ENCODE measurements around the gene CNR2.
"Not testable (repeated sequence)": the region's sequence is repeated elsewhere in the genome, so short reads cannot be mapped to it uniquely, and the experiment has no call there.

The CNR2 gene

GRCh38 chr1:23913212-23913880, at the start of gene CNR2:
Gene CNR2, minus strand, starts transcription at chr1:23913362. Its CDS starts 37,745 bp downstream, at chr1:23875617.
- FAIRE-seq (peak; percentile 80), DNase-seq (ENCODE audit: insufficient read length, low spot score) (no peak)

- FAIRE-seq = peak; percentile 39
- no peak for DNase-seq (ENCODE audit: insufficient read length, low spot score)
Measured at GRCh38 chr1:23960291-23961020, 47.3 kb upstream of the CNR2 start.

DNA sequence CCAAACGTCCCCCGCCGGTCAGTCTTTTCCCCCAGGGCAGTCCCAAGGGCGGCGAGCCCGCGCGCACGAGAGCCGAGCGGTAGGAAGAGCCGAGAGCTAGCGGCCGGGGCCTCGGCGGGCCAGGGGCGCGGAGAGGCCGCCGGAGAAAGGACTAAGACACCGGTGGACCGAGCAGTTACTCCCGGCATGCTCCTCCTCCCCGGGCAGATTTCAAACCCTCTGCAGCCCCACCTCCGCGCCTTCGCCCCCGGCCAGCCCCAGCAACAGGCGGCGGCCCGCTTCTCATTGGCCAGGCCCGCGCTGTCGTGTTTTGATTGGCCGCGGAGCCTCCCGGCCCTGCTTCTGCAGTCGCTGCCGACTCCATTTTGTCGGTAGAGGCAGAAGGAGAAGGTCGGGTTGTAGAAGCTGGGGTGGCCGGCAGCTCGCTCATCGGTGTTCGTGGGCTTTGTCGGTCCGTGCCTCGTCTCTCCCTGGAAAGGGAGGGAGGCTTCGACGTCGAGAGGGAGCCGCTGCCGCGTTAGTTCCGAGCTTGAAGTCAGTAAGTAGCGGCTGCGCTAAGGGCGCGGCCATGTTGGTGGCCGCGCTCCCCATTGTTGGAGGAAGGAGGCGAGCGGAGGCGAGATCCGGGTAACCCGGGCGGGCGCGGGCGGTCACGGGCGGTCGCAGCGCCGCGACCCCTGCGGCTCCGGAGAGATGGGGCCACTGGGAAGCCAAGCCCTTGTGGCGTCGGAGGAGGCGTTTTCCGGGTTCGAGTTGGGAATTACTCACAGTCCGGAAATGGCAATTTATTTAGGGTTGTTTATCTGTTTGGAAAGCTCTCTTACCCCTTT, 46.5 kb upstream of the CNR2 start, which contains the start of gene PNRC2:
TSS of gene PNRC2 (plus strand) at position 368 of the 830 bp plus-strand sequence. CDS start 1,630 bp downstream, outside the sequence.
- DNase-seq (ENCODE audit: insufficient read length, low spot score) (peak; percentile 75), FAIRE-seq (peak; percentile 96)

DNA sequence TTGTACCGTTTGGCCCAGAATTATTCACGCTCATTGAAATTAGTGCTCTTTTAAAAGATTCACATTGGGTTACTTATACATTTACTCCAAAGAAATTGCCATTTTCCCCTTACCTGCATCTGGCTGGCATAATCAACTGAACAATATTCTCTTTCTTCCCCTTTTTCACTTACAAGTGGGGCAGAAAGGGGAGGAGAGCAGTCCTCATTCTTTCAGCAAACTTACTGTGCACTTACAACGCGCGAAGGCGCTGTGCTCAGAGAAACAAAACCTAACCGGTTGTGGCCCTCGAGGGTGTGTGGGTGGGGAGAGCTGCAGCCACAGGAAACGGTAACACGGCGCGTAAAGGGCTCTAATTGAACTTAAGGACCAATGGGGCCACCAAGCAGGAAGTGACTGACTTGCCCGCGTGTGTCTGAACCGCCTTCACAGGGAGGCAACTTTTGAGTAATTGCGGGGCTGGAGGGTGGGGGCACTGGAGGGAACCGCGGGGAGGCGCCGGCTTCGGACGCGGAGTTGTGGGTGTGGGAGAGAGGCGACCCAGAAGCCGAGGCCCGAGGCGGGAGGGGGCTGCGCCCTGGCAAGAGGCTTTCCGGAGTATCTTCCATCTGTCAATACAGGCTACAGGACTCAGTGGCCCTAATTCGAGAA, 45.8 kb upstream of the CNR2 start:
- FAIRE-seq = peak; percentile 97

DNA sequence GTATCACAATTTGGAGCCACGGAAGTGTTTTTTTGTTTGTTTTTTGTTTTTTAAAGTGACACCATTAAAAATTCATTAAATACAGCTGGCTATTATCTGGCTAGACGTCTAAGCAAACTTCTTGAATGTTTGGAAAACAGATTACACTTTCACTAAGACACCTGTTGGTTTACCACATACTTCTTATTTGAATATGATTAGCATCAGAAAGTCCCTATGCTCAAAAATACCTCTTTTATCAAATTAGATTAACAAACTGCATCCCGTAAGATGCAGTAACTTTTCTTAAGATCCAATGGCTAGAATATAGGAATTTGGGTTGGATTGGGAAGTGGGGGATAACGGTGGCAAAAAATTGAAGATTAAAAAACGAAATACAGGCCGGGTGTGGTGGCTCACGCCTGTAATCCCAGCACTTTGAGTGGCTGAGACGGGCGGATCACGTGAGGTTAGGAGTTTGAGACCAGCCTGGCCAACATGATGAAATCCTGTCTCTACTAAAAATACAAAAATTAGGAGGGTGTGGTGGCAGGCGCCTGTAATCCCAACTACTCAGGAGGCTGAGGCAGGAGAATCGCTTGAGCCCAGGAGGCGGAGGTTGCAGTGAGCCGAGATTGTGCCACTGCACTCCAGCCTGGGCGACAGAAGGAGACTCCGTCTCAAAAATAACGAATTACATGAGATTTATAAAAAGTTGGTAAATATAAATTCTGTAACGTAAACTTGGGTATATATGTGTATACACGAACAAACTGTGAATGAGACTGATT, 45.1 kb upstream of the CNR2 start:
- DNase-seq (ENCODE audit: insufficient read length, low spot score) = not testable (repeated sequence)
- FAIRE-seq = peak; percentile 70

More for the DNA sequence above, 45.8 kb upstream of the CNR2 start:
- peak; percentile 77 for DNase-seq (ENCODE audit: insufficient read length, low spot score)

- FAIRE-seq = no peak
- DNase-seq (ENCODE audit: insufficient read length, low spot score) = no peak
Measured at GRCh38 chr1:23957096-23957495, 43.9 kb upstream of the CNR2 start.

GRCh38 chr1:23953020-23953419, 39.9 kb upstream of the CNR2 start:
- no peak for DNase-seq (ENCODE audit: insufficient read length, low spot score)
- FAIRE-seq = no peak

GRCh38 chr1:23947366-23947765, 34.2 kb upstream of the CNR2 start:
- FAIRE-seq = no peak
- no peak for DNase-seq (ENCODE audit: insufficient read length, low spot score)

GRCh38 chr1:23936481-23937176, 23.5 kb upstream of the CNR2 start:
- FAIRE-seq (no peak), DNase-seq (ENCODE audit: insufficient read length, low spot score) (no peak)

DNA sequence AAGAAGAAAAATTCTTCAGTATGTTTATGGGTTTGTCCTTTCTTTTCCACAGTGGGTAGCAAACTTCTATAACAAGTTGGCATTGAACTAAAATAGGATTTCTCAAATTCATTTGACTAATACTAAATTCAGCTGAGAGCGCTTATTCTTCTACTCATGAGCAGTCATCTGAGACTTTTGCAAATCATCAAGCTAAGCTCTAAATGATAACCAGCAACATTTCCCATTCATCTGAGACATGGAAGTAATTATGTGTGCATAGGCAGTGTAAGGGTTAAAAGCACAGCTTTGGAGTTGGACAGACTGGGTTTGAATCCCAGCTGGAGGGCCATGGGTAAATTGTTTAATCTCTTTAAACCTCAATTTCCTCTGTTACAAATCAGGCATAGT, 18.3 kb upstream of the CNR2 start:
- FAIRE-seq = no peak
- DNase-seq (ENCODE audit: insufficient read length, low spot score) = no peak

- FAIRE-seq = peak; percentile 76
- DNase-seq (ENCODE audit: insufficient read length, low spot score) = no peak
Measured at GRCh38 chr1:23930861-23931490, 17.8 kb upstream of the CNR2 start.

GRCh38 chr1:23930270-23930669, 17.1 kb upstream of the CNR2 start:
- FAIRE-seq = no peak
- no peak for DNase-seq (ENCODE audit: insufficient read length, low spot score)

- DNase-seq (ENCODE audit: insufficient read length, low spot score) = no peak
- no peak for FAIRE-seq
Measured at GRCh38 chr1:23928789-23929188, 15.6 kb upstream of the CNR2 start.

DNA sequence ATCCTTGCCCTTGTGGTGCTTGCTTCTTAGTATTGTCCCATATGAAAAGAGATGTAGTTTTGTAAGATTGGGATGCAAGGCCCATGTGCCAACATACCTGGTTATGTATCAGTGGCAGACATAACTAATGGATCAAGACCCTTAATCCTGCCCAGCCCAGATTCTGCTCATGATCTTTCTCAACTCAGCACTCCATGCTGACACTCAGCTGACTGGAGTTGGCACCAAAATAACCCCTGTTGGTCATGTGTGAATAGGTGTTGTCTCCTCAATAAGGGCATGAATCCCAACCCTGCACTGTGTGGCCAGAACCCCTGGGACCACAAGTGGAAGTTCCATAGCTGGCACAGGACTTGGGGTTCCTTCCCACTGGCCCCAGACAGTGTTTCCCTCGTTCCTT, 13.9 kb upstream of the CNR2 start:
- no peak for DNase-seq (ENCODE audit: insufficient read length, low spot score)

DNA sequence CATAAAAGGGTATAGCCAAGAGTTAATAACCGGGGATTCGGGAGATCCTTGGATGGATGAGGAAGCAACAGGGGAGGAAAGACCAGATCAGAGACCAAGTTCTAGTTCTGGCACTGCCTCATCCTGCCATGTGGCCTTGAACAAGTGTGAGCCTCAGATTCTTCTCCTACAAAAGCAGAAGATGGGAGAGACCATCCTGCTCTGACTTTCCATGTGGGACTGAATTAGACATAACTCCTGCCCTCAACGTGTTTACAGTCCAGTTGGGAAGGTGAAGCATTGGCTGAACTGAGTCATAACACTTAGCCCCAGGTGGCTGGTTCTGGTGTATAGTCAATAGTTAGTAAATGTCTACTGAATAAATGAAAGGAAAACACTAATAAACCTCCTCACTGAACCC, 12.1 kb upstream of the CNR2 start:
- DNase-seq (ENCODE audit: insufficient read length, low spot score) (no peak), FAIRE-seq (no peak)

More for the DNA sequence above, 13.9 kb upstream of the CNR2 start:
- no peak for FAIRE-seq

- FAIRE-seq = no peak
- no peak for DNase-seq (ENCODE audit: insufficient read length, low spot score)
Measured at GRCh38 chr1:23924601-23925000, 11.4 kb upstream of the CNR2 start.

DNA sequence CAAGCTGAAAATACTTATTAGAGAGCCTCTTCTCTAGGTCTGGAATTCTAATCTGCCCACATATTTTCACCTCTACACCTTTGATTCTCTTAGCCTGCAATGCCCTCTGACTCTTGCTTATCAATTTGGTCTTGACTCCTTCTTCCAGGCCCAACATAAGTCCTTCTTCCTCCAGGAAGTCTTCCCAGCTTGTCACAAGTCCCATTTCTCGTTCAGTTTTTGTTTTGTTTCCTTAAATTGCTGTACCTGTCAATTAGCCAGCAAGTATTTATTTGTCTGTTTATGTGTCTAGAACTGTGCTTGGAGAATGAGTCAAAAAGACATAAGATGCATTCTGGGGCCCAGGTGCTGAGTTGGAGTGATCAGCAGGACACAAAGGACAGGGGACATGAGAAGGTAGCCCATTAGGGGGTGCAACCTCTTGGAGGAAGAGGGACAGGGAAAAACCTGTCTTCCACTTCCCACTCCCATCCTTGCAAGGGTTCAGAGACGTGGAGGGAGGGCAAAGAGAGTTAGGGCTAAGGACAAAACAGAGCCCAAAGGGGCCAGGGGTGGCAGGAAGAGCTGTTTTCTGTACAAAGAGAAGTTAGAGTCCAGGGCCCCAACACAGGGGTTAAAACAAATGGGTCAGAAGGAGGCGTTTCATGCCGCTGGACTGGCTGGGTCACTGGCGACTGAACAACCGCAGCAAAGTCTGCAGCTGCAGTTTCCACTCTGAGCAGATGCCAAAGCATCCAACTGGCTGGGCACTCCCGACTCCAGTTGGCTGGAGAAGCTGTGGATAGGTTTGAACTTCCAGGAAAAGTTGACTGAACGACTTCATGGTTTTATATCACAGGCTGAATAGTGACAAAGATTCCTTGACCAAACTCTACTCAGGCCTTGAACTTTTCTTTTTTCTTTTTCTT, 10.7 kb upstream of the CNR2 start:
- FAIRE-seq (no peak), DNase-seq (ENCODE audit: insufficient read length, low spot score) (no peak)
